ENCODE data around the gene JMY. TPM values are rescaled to one million over a fixed set of nuclear protein-coding genes. Genes with fewer than 3 reads are reported as not detected.

JMY gene
- total RNA-seq, 1 experiment from 2014 or later, result 15.6 TPM

DNA sequence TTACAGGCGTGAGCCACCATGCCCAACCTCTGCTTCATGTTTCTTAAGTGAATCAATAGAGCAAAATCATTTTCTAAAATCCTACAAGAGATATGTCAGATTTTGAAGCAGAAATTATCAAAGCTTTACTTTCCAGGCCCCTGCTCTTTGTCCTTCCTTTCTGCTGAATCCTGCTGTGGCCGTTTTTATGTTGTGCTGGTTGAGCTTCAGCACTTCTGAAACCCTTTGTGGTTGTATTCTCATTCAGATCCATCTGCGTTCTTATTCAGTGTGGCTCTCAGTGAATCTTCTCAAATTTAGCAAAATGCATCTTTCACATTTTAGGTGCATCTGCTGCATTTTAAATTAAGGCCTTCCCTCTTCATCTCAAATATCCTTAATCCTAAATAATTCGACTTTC, 26.0 kb downstream of the JMY start:
- H3K9ac ChIP-seq (ENCODE audit: low read length), result no peak overlapping the region
- no peak overlapping the region for H3K4me2 ChIP-seq (ENCODE audit: low read length)
- TF ChIP-seq, protein P1, sequence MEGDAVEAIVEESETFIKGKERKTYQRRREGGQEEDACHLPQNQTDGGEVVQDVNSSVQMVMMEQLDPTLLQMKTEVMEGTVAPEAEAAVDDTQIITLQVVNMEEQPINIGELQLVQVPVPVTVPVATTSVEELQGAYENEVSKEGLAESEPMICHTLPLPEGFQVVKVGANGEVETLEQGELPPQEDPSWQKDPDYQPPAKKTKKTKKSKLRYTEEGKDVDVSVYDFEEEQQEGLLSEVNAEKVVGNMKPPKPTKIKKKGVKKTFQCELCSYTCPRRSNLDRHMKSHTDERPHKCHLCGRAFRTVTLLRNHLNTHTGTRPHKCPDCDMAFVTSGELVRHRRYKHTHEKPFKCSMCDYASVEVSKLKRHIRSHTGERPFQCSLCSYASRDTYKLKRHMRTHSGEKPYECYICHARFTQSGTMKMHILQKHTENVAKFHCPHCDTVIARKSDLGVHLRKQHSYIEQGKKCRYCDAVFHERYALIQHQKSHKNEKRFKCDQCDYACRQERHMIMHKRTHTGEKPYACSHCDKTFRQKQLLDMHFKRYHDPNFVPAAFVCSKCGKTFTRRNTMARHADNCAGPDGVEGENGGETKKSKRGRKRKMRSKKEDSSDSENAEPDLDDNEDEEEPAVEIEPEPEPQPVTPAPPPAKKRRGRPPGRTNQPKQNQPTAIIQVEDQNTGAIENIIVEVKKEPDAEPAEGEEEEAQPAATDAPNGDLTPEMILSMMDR (IDR thresholded peaks at IDR 0.05 in 2 of 3, conservative IDR thresholded peaks at IDR 0.05 in 1 of 3; ENCODE audit: borderline replicate concordance in 1 of 3, insufficient read depth in 1 of 3, low read depth in 2 of 3, low read length in 2 of 3), result no peak
- intact Hi-C loops (cut with micrococcal nuclease), result loop anchor here (10.0 kb wide), 1 partner anchor 63 kb away; no protein-coding TSS in a partner anchor
- no peak overlapping the region for H3K27ac ChIP-seq (ENCODE audit: low read depth, low read length)
- BruUV-seq (replicated peaks), result no TSS peak
- H4K20me1 ChIP-seq (ENCODE audit: insufficient read depth), result no peaks in the 10 kb centered on the region
- no peaks in the 10 kb centered on the region for H3K9me3 ChIP-seq (ENCODE audit: control insufficient read depth in 1 of 2, insufficient read depth in 1 of 2, low read depth in 1 of 2, low read length in 2 of 2)
- no peaks in the 10 kb centered on the region for H3K4me1 ChIP-seq (ENCODE audit: control insufficient read depth in 1 of 2, insufficient read depth in 2 of 2, low read length in 2 of 2)
- POLR2A ChIA-PET, result no interaction called here
- CTCF ChIA-PET, result no interaction called here
- no peaks in the 10 kb centered on the region for H3K36me3 ChIP-seq (ENCODE audit: control insufficient read depth in 1 of 2, insufficient read depth in 2 of 2, low read length in 2 of 2)
- H3K4me3 ChIP-seq (replicated peaks in 1 of 2; ENCODE audit: low read depth in 1 of 2, low read length in 2 of 2), result no peak overlapping the region
- RAD21 ChIA-PET (ENCODE audit: low non-redundant PET in 1 of 2, low total read pairs in 2 of 2, uncharacterized antibody in 2 of 2, unreplicated experiment in 2 of 2), result no interaction called here
- ATAC-seq (no peak), DNase-seq (ENCODE audit: low read depth, low spot score) (no peak)
- no peaks in the 10 kb centered on the region for H3K27me3 ChIP-seq (ENCODE audit: insufficient read depth, low read length)
- H2AFZ ChIP-seq (ENCODE audit: low read depth, low read length, poor library complexity, severe bottlenecking), result no peak overlapping the region
- H3K9me2 ChIP-seq (ENCODE audit: insufficient read depth), result no peaks in the 10 kb centered on the region
- peaks cover 32% of the 10 kb centered on the region for H3K79me2 ChIP-seq (ENCODE audit: insufficient read depth, low read length)

DNA sequence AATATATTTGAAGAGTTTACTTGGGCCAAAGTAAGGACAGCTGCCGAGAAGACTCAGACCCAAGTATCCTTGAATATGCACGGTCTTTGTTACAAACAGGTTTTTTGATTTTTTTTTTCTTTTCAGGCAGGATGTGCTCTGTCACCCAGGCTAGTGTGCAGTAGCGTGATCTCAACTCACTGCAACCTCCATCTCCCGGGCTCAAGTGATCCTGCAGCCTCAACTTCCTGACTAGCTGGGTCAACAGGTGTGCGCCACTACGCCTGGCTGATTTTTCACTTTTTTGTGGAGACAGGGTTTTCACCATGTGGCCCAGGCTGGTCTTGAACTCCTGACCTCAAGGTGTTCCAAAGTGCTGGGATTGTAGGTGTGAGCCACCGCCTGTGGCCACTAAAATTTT, 27.4 kb downstream of the JMY start:
- DNase-seq (ENCODE audit: low read depth, low spot score) (no peak), ATAC-seq (no peak)
- Histone ChIP-seq H3K4me2 (ENCODE audit: low read length) (no peak overlapping the region), H3K9me3 (ENCODE audit: control insufficient read depth in 1 of 2, insufficient read depth in 1 of 2, low read depth in 1 of 2, low read length in 2 of 2) (no peaks in the 10 kb centered on the region), H3K27me3 (ENCODE audit: insufficient read depth, low read length) (no peaks in the 10 kb centered on the region), H2AFZ (ENCODE audit: low read depth, low read length, poor library complexity, severe bottlenecking) (no peak overlapping the region), H3K79me2 (ENCODE audit: insufficient read depth, low read length) (peaks cover 28% of the 10 kb centered on the region), H3K9me2 (ENCODE audit: insufficient read depth) (no peaks in the 10 kb centered on the region), H3K36me3 (ENCODE audit: control insufficient read depth in 1 of 2, insufficient read depth in 2 of 2, low read length in 2 of 2) (no peaks in the 10 kb centered on the region), H3K27ac (ENCODE audit: low read depth, low read length) (no peak overlapping the region), H3K4me1 (ENCODE audit: control insufficient read depth in 1 of 2, insufficient read depth in 2 of 2, low read length in 2 of 2) (no peaks in the 10 kb centered on the region), H3K4me3 (replicated peaks in 1 of 2; ENCODE audit: low read depth in 1 of 2, low read length in 2 of 2) (no peak overlapping the region), H4K20me1 (ENCODE audit: insufficient read depth) (no peaks in the 10 kb centered on the region), H3K9ac (ENCODE audit: low read length) (no peak overlapping the region)
- ChIA-PET CTCF (no interaction called here), RAD21 (ENCODE audit: low non-redundant PET in 1 of 2, low total read pairs in 2 of 2, uncharacterized antibody in 2 of 2, unreplicated experiment in 2 of 2) (no interaction called here), POLR2A (no interaction called here)
- TF ChIP-seq POLR2AphosphoS5 (IDR thresholded peaks at IDR 0.05; ENCODE audit: low read depth, low read length) (no peak), FOSL1 (IDR thresholded peaks at IDR 0.05; ENCODE audit: low read depth) (no peak)
- intact Hi-C loops (cut with micrococcal nuclease), result loop anchor here (10.0 kb wide), 1 partner anchor 62 kb away; no protein-coding TSS in a partner anchor
- no TSS peak for BruUV-seq (replicated peaks)

All from HCT116 (cell line).